ENCODE data around the gene SLC8B1.

GRCh38 chr12:113364698-113365097 is 29.8 kb upstream of the SLC8B1 start:
- no peak for TF ChIP-seq POLR2A (IDR thresholded peaks at IDR 0.05)
- TF ChIP-seq, protein P1, sequence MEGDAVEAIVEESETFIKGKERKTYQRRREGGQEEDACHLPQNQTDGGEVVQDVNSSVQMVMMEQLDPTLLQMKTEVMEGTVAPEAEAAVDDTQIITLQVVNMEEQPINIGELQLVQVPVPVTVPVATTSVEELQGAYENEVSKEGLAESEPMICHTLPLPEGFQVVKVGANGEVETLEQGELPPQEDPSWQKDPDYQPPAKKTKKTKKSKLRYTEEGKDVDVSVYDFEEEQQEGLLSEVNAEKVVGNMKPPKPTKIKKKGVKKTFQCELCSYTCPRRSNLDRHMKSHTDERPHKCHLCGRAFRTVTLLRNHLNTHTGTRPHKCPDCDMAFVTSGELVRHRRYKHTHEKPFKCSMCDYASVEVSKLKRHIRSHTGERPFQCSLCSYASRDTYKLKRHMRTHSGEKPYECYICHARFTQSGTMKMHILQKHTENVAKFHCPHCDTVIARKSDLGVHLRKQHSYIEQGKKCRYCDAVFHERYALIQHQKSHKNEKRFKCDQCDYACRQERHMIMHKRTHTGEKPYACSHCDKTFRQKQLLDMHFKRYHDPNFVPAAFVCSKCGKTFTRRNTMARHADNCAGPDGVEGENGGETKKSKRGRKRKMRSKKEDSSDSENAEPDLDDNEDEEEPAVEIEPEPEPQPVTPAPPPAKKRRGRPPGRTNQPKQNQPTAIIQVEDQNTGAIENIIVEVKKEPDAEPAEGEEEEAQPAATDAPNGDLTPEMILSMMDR (IDR thresholded peaks at IDR 0.05): no peak

Measured in right lobe of liver (tissue), 4 donors.